GM20431 (cell line): ENCODE measurements around the gene USB1.

Experiments used
- in situ Hi-C: fragments of 300-500 bp; cut with MseI, MboI; formaldehyde crosslinking; loops from one replicate; pipeline ENCODE4 v1.15.0; 2020; ENCODE audit warnings: low sequenced_read_pairs; ENCODE audit not compliant: unreplicated experiment

USB1 gene

GRCh38 chr16:57967916-57968315 lies 33.3 kb upstream of the USB1 start:
- in situ Hi-C loops = no loop called here

DNA sequence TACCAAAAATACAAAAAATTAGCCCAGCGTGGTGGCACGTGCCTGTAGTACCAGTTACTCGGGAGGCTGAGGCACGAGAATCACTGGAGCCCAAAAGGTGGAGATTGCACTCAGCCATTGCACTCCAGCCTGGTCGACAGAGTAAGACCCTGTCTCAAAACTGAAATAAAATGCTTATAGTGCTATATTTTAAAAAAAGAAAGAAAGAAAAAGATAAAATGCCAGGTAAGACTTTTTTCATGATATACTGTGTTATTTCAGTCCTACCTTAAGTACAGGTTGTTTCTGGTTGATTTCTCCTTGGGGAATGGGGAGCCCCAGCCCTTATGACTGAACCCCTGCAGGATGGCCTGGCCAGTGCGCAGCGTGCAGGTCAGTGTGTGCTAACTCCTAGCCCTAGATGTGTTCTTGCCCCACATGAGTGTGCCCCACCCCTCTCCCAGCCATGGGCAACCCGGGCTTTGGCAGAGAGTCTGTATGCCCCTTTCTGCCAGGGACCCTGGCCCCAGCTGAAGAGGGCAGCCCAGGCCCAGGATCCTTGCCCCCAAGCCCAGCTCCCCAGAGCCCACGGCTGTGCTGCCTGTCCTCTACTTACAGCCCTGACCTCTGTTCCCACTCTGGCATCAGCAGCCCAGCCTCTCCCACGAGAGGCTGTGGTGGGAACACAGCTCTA lies 31.6 kb upstream of the USB1 start:
- in situ Hi-C loops = no loop called here

DNA sequence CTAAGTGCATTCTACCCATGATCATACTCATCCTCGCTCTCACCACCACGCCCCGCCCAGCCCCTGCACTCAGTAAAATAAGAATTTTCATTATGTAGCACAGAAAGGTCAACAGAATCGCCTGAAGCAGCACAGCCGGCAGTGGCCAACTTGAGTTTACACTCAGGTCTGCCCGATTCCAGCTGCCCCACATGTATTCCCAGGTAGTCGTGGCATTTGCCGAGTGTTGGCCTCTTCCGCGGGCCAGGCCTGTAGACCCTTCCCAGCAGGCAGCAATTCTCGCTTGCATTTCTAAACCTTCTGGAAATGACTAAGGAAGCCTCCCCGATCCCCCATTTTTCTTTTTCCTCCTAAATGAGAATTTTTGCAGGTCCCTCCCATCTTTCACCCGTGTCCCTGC lies 30.9 kb upstream of the USB1 start:
- in situ Hi-C loops = no loop called here

DNA sequence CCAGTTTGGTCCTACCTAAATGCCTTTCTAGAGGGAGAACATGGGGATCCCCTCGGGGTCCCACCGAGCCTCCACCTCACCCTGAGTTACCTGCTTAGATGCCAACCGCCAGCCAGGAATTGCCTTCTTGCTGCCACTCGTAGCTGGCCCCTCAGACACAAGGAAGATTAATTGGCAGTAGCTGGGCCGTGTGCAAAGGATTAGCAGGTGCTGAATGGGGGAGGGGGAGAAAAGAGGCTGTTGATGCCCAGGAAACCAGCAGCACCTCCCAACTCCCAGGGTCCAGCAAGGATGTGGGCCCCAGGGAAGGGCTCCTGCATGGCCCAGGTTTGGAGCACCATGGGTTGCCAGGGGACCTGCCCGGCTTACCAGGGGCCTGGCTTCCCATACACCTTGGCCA lies 30.2 kb upstream of the USB1 start, which contains the start of gene CNGB1:
Gene CNGB1 (minus strand): TSS at position 159 of the 400 bp plus-strand sequence. CDS start 3,842 bp downstream, outside the sequence.
- in situ Hi-C loops = no loop called here

DNA sequence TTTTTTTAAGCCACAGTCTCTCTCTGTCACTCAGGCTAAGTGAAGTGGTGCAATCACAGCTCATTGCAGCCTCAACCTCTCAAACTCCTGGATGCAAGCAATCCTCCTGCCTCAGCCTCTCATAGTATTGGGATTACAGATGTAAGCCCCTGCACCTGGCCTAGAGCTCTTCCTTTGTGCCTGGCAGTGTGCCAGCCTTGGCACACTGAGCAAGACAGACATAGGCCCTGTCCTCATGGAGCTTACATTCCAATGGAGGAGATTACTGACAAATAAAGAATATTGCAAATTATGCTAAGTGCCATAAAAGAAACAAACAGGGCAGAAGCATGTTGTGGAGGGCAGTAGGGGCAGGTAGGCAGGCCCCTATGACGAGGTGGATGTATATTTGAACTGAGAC lies 29.4 kb upstream of the USB1 start:
- in situ Hi-C loops = no loop called here

GRCh38 chr16:57972306-57972705 lies 28.9 kb upstream of the USB1 start:
- in situ Hi-C loops = no loop called here

DNA sequence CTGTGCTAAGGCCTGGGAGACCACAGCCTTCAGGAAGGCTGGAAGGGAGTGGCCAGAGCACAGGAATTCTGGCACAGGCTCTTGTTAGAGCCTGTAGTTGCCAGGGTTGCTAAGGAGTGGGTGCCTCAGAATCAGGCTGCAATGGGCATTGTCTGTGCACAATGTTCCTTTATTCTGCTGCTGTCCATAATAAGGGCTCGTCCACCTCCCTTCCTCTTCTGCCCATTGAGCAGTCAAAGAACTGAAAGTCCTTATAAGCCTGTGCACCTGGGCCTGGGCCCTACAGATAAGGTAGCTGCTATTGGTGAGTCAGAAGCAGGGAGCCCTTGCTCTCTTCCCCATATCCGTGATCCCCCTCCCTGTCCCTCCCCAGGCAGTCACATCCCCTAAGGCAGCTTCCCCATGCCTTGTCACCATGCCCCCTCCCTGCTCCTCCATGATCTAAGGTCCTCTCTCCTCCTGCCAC lies 24.8 kb upstream of the USB1 start:
- in situ Hi-C loops = loop anchor here (25.0 kb wide), 1 partner anchor 389 kb away; no protein-coding TSS in a partner anchor

- in situ Hi-C loops = loop anchor here (25.0 kb wide), 1 partner anchor 390 kb away; no protein-coding TSS in a partner anchor
These were observed 23.7 kb upstream of the USB1 start for GRCh38 chr16:57977418-57978069.

DNA sequence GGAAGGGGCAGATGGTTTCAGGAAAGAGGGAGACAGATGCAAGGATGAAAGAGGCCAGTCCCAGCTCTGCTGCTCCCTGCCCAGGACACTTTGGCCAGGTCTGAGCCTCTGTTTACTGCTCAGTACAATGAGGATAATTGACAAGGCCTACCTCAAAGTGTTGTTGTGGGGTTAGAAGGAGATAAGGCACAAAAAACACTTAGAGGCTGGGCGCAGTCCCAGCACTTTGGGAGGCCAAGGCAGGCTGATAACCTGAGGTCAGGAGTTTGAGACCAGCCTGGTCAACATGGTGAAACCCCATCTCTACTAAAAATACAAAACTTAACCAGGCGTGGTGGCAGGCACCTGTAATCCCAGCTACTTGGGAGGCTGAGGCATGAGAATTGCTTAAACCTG lies 23.1 kb upstream of the USB1 start:
- in situ Hi-C loops = loop anchor here (25.0 kb wide), 1 partner anchor 391 kb away; no protein-coding TSS in a partner anchor

DNA sequence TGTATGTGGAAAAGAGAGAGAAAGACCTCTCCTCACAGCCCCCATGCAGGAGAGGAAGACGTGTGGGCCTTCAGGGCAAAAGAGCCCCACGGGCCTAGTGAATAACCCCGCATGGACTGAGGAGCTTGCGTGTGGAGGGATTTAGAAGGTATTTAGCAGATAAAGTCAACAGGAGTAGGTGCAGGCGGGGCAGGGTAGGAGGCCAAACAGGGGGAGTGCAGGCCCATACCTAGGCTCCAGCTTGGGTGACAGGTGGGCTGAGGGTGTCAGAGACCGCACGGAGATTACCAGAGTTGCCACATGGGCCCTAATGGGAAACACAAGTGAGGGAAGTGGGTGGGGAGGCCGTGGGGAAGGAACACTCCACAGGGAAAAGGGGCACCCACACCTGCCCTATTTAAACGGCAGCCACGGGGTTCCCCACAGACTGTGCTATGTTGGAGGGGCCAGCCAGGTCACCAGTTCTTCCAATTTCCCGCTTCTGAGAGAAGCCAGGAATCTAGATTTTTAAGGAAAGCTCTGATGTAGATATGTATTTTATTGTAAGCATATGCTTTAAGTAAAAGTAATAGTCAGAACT lies 22.1 kb upstream of the USB1 start:
- in situ Hi-C loops = loop anchor here (25.0 kb wide), 1 partner anchor 392 kb away; no protein-coding TSS in a partner anchor

DNA sequence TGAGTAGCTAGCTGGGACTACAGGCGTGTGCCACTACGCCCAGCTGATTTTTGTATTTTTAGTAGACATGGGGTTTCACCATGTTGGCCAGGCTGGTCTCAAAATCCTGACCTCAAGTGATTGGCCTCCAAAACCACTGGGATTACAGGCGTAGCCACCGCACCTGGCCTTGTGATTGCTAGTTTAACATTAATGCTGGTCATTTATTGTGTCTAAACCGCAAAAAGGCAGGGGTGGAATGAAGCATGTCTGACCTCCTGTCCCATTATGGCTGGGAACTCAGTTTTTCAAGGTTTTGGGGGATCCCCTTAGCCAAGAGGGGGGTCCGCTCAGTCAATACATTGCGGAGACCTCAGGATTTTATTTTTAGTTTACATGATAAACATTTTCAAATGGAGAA lies 19.6 kb upstream of the USB1 start:
- in situ Hi-C loops = loop anchor here (25.0 kb wide), 1 partner anchor 394 kb away; no protein-coding TSS in a partner anchor

DNA sequence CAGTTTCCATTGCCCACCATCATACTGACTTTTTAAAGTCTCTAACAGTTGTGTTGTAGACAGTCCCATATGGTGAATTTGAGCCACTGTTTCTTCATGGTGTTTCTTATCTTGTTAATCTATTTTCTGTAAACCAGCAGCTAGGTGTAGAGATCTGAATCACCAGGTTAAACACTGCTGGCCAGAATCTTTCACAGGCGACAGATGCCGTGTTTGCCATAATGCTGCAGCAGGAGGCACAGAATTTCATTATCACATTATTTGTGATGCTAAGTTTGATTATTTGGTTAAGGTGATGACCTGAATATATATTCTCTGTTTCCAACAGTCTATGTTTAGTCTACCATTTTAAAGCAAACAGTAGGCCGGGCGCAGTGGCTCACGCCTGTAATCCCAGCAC lies 18.8 kb upstream of the USB1 start:
- in situ Hi-C loops = loop anchor here (25.0 kb wide), 1 partner anchor 395 kb away; no protein-coding TSS in a partner anchor

DNA sequence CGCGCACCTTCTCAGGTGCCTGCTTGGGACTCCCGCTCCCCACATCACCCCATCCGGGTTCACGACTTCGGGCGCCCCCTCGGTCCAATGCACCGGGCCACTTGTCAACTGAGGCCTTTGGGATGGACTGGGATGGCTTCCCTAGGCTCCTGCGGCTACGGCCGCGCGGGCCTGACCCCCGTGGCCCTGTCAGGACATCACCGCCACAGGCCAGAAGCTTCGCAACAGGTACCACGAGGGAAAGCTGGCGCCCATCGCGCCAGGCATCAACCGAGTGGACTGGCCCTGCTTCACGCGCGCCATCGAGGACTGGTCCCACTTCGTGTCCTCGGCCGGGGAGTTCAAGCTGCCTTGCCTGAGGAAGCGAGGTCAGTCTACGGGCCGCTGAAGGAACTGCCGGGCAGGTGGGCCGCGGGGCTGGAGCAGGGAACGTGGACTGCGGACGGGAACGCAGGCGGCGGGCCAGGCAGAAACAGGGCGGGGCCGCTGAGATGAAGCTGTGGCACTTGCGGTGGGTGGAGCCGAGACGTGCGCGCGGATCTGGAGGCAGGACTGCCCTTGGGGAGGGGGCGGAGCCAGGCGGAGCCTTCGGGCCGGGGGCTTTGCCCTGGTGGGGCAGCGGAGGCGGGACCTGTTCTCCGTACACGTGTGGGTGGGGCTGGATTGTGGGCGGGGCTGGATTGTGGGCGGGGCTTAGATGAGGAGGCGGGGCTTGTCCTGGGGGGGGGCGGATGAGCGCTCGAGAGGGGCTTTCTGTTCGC lies 16.6 kb upstream of the USB1 start:
- in situ Hi-C loops = loop anchor here (25.0 kb wide), 1 partner anchor 397 kb away; no protein-coding TSS in a partner anchor

GRCh38 chr16:57985204-57986181 lies 15.7 kb upstream of the USB1 start:
- in situ Hi-C loops = loop anchor here (25.0 kb wide), 1 partner anchor 398 kb away; no protein-coding TSS in a partner anchor

DNA sequence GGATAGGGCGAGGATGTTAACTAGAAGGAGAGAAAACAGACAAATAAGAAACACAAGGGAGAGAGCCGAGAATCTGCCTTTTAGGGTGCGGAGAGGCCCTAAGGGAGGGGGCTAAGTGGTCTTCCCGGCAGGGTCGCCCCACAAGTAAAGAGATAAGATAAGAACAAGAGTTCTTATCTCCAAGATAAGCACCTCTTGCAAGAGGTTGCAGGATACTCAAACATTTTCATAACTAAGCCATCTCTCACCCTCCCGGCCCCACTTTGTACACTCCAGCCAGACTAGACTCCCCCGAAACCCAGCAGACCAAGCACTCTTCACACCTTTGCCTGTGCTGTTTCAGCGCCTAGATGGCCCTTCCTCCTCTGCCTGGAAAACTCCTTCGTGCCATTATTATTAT lies 15.0 kb upstream of the USB1 start:
- in situ Hi-C loops = loop anchor here (25.0 kb wide), 1 partner anchor 399 kb away; no protein-coding TSS in a partner anchor

DNA sequence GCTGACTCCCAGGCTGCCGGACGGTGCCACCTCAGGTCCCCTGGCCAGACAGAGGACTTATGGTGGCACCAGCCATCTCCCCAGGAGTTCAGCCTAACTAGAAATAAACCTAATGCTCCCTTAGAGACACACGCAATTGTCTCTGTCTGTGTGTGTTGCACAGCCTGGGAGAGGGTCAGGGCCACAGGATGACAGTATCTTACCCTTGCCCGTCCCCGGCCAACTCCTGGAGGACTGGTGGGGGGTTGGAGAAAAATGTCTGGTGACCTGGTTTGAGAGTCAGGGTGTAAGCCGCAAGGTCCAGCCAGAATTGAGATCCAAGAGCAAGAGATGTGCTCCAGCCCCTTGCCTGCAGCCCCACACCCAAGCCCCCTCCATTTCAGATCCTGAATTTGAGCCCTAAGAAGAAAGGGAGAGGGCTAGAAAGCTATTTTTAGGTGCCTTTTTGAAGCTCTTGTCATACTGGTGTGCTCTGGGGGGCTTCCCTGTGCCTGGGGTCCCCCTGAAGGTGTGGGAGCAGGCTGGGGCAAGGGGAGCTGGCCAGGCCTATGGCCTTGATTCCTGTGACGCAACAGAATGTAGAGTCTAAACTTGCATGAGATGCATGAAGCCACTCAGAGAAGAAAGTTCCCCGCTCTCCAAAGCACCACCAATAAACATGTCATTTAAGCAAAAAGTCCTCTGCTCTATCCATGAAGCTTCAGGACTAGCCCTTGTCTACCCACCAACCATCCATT lies 13.6 kb upstream of the USB1 start:
- in situ Hi-C loops = loop anchor here (25.0 kb wide), 1 partner anchor 400 kb away; no protein-coding TSS in a partner anchor

DNA sequence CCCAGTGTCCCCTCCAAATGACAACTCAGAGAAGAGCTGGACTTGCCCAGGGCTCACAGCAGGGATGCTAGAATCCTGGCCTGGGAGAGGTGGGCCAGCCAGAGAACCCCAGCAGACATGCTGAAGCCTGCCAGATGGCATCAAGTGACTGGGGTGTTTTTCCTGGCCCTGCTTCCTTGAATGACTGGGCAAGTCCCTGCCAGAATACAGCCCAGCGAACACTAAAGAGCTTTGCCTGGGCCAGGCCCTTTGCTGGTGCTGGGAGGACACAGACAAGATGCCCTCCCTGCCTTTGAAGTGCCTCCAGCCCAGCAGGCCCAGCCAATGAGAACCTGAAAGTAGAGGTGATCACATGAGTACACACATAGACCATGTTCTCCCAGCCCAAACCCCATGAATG lies 12.3 kb upstream of the USB1 start:
- in situ Hi-C loops = loop anchor here (25.0 kb wide), 1 partner anchor 402 kb away; no protein-coding TSS in a partner anchor

DNA sequence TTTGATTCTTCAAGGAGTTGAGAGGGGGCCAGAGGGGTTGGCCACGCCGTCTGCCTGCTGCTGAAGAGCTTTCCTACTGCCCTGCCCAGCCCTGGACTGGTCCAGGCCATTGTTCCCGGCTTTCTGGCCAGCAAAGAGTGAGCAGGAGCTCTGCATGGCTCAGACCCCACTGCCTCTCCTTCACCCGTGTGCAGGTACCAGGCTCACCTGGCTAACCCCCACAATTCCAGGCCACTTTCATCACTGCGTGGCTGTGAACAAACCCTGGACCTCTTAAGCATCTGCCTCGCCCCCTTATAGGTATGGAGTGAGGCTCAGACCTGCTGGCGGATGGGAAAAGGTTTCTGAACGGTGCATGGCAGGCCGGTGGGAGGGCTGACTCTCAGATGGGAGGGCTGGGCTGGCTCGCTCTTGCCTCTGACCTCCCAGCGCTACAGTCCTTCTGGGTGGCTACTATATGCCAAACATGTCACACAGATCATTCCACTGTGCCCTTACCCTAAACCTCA lies 9.6 kb upstream of the USB1 start:
- in situ Hi-C loops = loop anchor here (10.0 to 25.0 kb wide), 2 partner anchors 87 to 404 kb away; no protein-coding TSS in a partner anchor
